A549 (cell line): ENCODE results near the gene IQGAP2.

Experiments
- CTCF ChIP-seq: fragments of >200 bp; sonication (Bioruptor Twin); formaldehyde crosslinking; IDR thresholded peaks from 3 replicates; pipeline ENCODE4 v1.5.1; 2016
- EP300 ChIP-seq, 2 experiments: fragments of >200 bp; sonication (Bioruptor Twin); formaldehyde crosslinking; IDR thresholded peaks; 2 replicates in 1 of 2; 3 replicates in 1 of 2; pipeline ENCODE4 v1.6.1; 2016 to 2017
- ESRRA ChIP-seq: fragments of 150-350 bp; IDR thresholded peaks from 2 replicates; pipeline ENCODE4 v1.6.1; 2014; ENCODE audit warnings: mild to moderate bottlenecking, low read length, borderline replicate concordance
- HOXB5 ChIP-seq: fragments of 250-450 bp; sonication (Bioruptor Pico); IDR thresholded peaks from 2 replicates; pipeline ENCODE4 v1.5.0; 2020; ENCODE audit warnings: mild to moderate bottlenecking, moderate library complexity
- PBX3 ChIP-seq: IDR thresholded peaks from 2 replicates; pipeline ENCODE4 v1.6.1; 2012
- POLR2A ChIP-seq: IDR thresholded peaks from 2 replicates; pipeline ENCODE4 v1.6.1; 2012; ENCODE audit warnings: mild to moderate bottlenecking, low read length
- REST ChIP-seq: fragments of 200-600 bp; sonication (generic); IDR thresholded peaks from 2 replicates; pipeline ENCODE4 v1.6.1; 2016; ENCODE audit warnings: antibody characterized with exemption, mild to moderate bottlenecking, moderate library complexity

GRCh38 chr5:76729373-76730290 is 326.5 kb downstream of the IQGAP2 start:
- TF ChIP-seq CTCF (no peak), POLR2A (no peak), ESRRA (no peak), REST (no peak), EP300 (IDR thresholded peaks at IDR 0.05) (no peak), PBX3 (no peak), HOXB5 (CRISPR knock-in tag) (no peak)
